Smooth muscle cell (in vitro differentiated cells): ENCODE measurements around the gene RAB27B. TPM values are rescaled to one million over a fixed set of nuclear protein-coding genes. Genes with fewer than 3 reads are reported as not detected.

Experiments used
- DNase-seq: peaks from one replicate; lab custom pipeline; 2025; ENCODE audit not compliant: unreplicated experiment; lab: John Stamatoyannopoulos, UW
- H2AFZ ChIP-seq: fragments of 200-600 bp; sonication (generic); 2 replicates; pipeline ENCODE4 v1.6.0; 2016; ENCODE audit warnings: antibody characterized with exemption, low read depth, mild to moderate bottlenecking
- H3F3A ChIP-seq: fragments of 200-600 bp; sonication (generic); 2 replicates; pipeline ENCODE4 v1.6.0; 2017; ENCODE audit warnings: antibody characterized with exemption, low read depth
- H3K27ac ChIP-seq: fragments of 200-600 bp; sonication (generic); 2 replicates; pipeline ENCODE4 v1.5.1; 2016; ENCODE audit warnings: low read depth, mild to moderate bottlenecking
- H3K27me3 ChIP-seq: fragments of 200-600 bp; sonication (generic); 2 replicates; pipeline ENCODE4 v1.6.1; 2016; ENCODE audit warnings: low read depth, mild to moderate bottlenecking
- H3K36me3 ChIP-seq: fragments of 200-600 bp; sonication (generic); 2 replicates; pipeline ENCODE4 v1.5.1; 2016; ENCODE audit warnings: low read depth
- H3K4me1 ChIP-seq: fragments of 200-600 bp; sonication (generic); 2 replicates; pipeline ENCODE4 v1.5.1; 2016; ENCODE audit warnings: low read depth
- H3K4me2 ChIP-seq: fragments of 200-600 bp; sonication (generic); 2 replicates; pipeline ENCODE4 v1.6.0; 2016; ENCODE audit warnings: mild to moderate bottlenecking
- H3K4me3 ChIP-seq: fragments of 200-600 bp; sonication (generic); 2 replicates; pipeline ENCODE4 v1.5.1; 2016; ENCODE audit warnings: mild to moderate bottlenecking
- H3K79me2 ChIP-seq: fragments of 200-600 bp; sonication (generic); 2 replicates; pipeline ENCODE4 v1.6.0; 2016; ENCODE audit warnings: low read depth, mild to moderate bottlenecking
- H3K9ac ChIP-seq: fragments of 200-600 bp; sonication (generic); 2 replicates; pipeline ENCODE4 v1.6.0; 2016; ENCODE audit warnings: low read depth
- H3K9me3 ChIP-seq: fragments of 200-600 bp; sonication (generic); replicated peaks from 2 replicates; pipeline ENCODE4 v1.5.1; 2016; ENCODE audit warnings: low read depth
- H4K20me1 ChIP-seq: fragments of 200-600 bp; sonication (generic); 2 replicates; pipeline ENCODE4 v1.6.0; 2016; ENCODE audit warnings: low read depth
- CTCF ChIP-seq: fragments of 200-600 bp; sonication (generic); IDR thresholded peaks from 2 replicates; pipeline ENCODE4 v1.5.1; 2017; ENCODE audit warnings: borderline replicate concordance, mild to moderate bottlenecking, antibody characterized with exemption; ENCODE audit not compliant: insufficient read depth, poor library complexity, severe bottlenecking
- WGBS: methylation state at CpG from one replicate; pipeline ENCODE4 v1.1.7; 2016; ENCODE audit warnings: low lambda C conversion rate; 5-methylcytosine and 5-hydroxymethylcytosine counted together
- polyA plus RNA-seq: library from polyadenylated mRNA; unstranded; fragments of >200 nt; fragmentation: Nextera tagmentation; extraction: Ambion mirVana; gene quantifications from 2 replicates; pipeline ENCODE4 v1.2.1, GENCODE V29; 2016
- total RNA-seq: library from RNA; depleted of rRNA; stranded (reverse); fragments of >200 nt; gene quantifications from 2 replicates; pipeline ENCODE4 v1.2.3, GENCODE V29; 2014

The RAB27B gene
- total and polyA plus RNA-seq, 2 experiments from 2014 or later = 0.98 to 9.5 TPM

- Histone ChIP-seq H4K20me1 (no peaks in the 10 kb centered on the region), H3K36me3 (no peaks in the 10 kb centered on the region), H3K79me2 (no peaks in the 10 kb centered on the region), H3K9ac (no peak overlapping the region), H3F3A (no peaks in the 10 kb centered on the region), H3K4me2 (no peak overlapping the region), H3K27me3 (no peaks in the 10 kb centered on the region), H3K9me3 (no peaks in the 10 kb centered on the region), H3K27ac (no peak overlapping the region), H2AFZ (no peak overlapping the region), H3K4me3 (no peak overlapping the region), H3K4me1 (no peaks in the 10 kb centered on the region)
- no peak for TF ChIP-seq CTCF
- WGBS = 87% methylated on average over 2 of the region's 2 CpGs
- no peak for DNase-seq
Measured at GRCh38 chr18:54904581-54904980, 76.3 kb downstream of the RAB27B start.

- Histone ChIP-seq H3K27me3 (no peaks in the 10 kb centered on the region), H3K9ac (no peak overlapping the region), H3K79me2 (no peaks in the 10 kb centered on the region), H3K4me1 (no peaks in the 10 kb centered on the region), H3K36me3 (no peaks in the 10 kb centered on the region), H3K9me3 (no peaks in the 10 kb centered on the region), H4K20me1 (no peaks in the 10 kb centered on the region), H3K4me3 (no peak overlapping the region), H3K27ac (no peak overlapping the region), H2AFZ (no peak overlapping the region), H3K4me2 (no peak overlapping the region), H3F3A (no peaks in the 10 kb centered on the region)
- no peak for DNase-seq
- WGBS = 97% methylated on average over 5 of the region's 5 CpGs
- TF ChIP-seq CTCF = no peak
Measured at GRCh38 chr18:54905629-54906028, 77.4 kb downstream of the RAB27B start.

GRCh38 chr18:54906331-54907185, 78.3 kb downstream of the RAB27B start:
- H3K9ac ChIP-seq = no peak overlapping the region
- no peaks in the 10 kb centered on the region for H3K36me3 ChIP-seq
- TF ChIP-seq CTCF = no peak
- H4K20me1 ChIP-seq = no peaks in the 10 kb centered on the region
- DNase-seq = no peak
- H3K27me3 ChIP-seq = no peaks in the 10 kb centered on the region
- H3K9me3 ChIP-seq = no peaks in the 10 kb centered on the region
- H3K4me2 ChIP-seq = no peak overlapping the region
- no peak overlapping the region for H3K4me3 ChIP-seq
- 58% methylated on average over 6 of the region's 6 CpGs for WGBS
- no peaks in the 10 kb centered on the region for H3K4me1 ChIP-seq
- no peaks in the 10 kb centered on the region for H3F3A ChIP-seq
- no peak overlapping the region for H3K27ac ChIP-seq
- no peak overlapping the region for H2AFZ ChIP-seq
- no peaks in the 10 kb centered on the region for H3K79me2 ChIP-seq

GRCh38 chr18:54909538-54909937, 81.3 kb downstream of the RAB27B start:
- Histone ChIP-seq H3K4me1 (no peaks in the 10 kb centered on the region), H3K4me3 (no peak overlapping the region), H2AFZ (no peak overlapping the region), H3K36me3 (no peaks in the 10 kb centered on the region), H3K9ac (no peak overlapping the region), H3F3A (no peaks in the 10 kb centered on the region), H3K9me3 (no peaks in the 10 kb centered on the region), H3K27me3 (no peaks in the 10 kb centered on the region), H3K27ac (no peak overlapping the region), H3K79me2 (no peaks in the 10 kb centered on the region), H4K20me1 (no peaks in the 10 kb centered on the region), H3K4me2 (no peak overlapping the region)
- TF ChIP-seq CTCF = no peak
- no peak for DNase-seq
- 86% methylated on average over 11 of the region's 11 CpGs for WGBS
